HEK293 (cell line): Measurements from ENCODE around the gene PPY.
A peak's percentile ranks its signal among the peaks of the same experiment; 100 is the strongest.

Experiments
- FEZF1 ChIP-seq: fragments of 450-650 bp; formaldehyde crosslinking; IDR thresholded peaks from 2 replicates; pipeline ENCODE4 v1.5.1; 2016; ENCODE audit warnings: missing biosample characterization, missing genetic modification characterization
- GLIS2 ChIP-seq: fragments of 450-650 bp; formaldehyde crosslinking; IDR thresholded peaks from 2 replicates; pipeline ENCODE4 v1.5.1; 2016; ENCODE audit warnings: missing biosample characterization, missing genetic modification characterization
- KLF16 ChIP-seq: fragments of 450-650 bp; formaldehyde crosslinking; IDR thresholded peaks from 2 replicates; pipeline ENCODE4 v1.5.1; 2017; ENCODE audit warnings: missing biosample characterization, missing genetic modification characterization
- KLF9 ChIP-seq: fragments of 450-650 bp; formaldehyde crosslinking; IDR thresholded peaks from 2 replicates; pipeline ENCODE4 v1.5.1; 2016; ENCODE audit warnings: missing biosample characterization, missing genetic modification characterization, low read depth
- SP7 ChIP-seq: fragments of 450-650 bp; formaldehyde crosslinking; IDR thresholded peaks from 2 replicates; pipeline ENCODE4 v1.5.1; 2016; ENCODE audit warnings: missing biosample characterization, missing genetic modification characterization
- TCF7L2 ChIP-seq: IDR thresholded peaks from 2 replicates; pipeline ENCODE4 v1.6.1; 2011; ENCODE audit warnings: low read depth, mild to moderate bottlenecking, inconsistent platforms, low read length, moderate library complexity, borderline replicate concordance
- ZFHX2 ChIP-seq: fragments of 450-650 bp; formaldehyde crosslinking; conservative IDR thresholded peaks from 2 replicates; pipeline ENCODE4 v1.5.1; 2016; ENCODE audit warnings: missing biosample characterization, missing genetic modification characterization
- ZNF133 ChIP-seq: fragments of 450-650 bp; formaldehyde crosslinking; IDR thresholded peaks from 2 replicates; pipeline ENCODE4 v1.5.1; 2016; ENCODE audit warnings: missing biosample characterization, missing genetic modification characterization
- ZNF214 ChIP-seq: fragments of 450-650 bp; formaldehyde crosslinking; IDR thresholded peaks from 2 replicates; pipeline ENCODE4 v1.5.1; 2017; ENCODE audit warnings: missing biosample characterization, mild to moderate bottlenecking, missing genetic modification characterization, borderline replicate concordance
- ZNF23 ChIP-seq: fragments of 450-650 bp; formaldehyde crosslinking; IDR thresholded peaks from 2 replicates; pipeline ENCODE4 v1.5.1; 2016; ENCODE audit warnings: missing biosample characterization, missing genetic modification characterization, borderline replicate concordance
- ZNF311 ChIP-seq: fragments of 450-650 bp; formaldehyde crosslinking; IDR thresholded peaks from 2 replicates; pipeline ENCODE4 v1.5.1; 2017; ENCODE audit warnings: missing biosample characterization, missing genetic modification characterization, borderline replicate concordance
- ZNF335 ChIP-seq: fragments of 450-650 bp; formaldehyde crosslinking; conservative IDR thresholded peaks from 2 replicates; pipeline ENCODE4 v1.5.1; 2016; ENCODE audit warnings: missing biosample characterization, missing genetic modification characterization
- ZNF473 ChIP-seq: fragments of 450-650 bp; formaldehyde crosslinking; IDR thresholded peaks from 2 replicates; pipeline ENCODE4 v1.5.1; 2017; ENCODE audit warnings: missing biosample characterization, missing genetic modification characterization
- ZNF571 ChIP-seq: fragments of 450-650 bp; formaldehyde crosslinking; IDR thresholded peaks from 2 replicates; pipeline ENCODE4 v1.5.0; 2017; ENCODE audit warnings: missing biosample characterization, missing genetic modification characterization
- ZNF585B ChIP-seq: fragments of 450-650 bp; formaldehyde crosslinking; IDR thresholded peaks from 2 replicates; pipeline ENCODE4 v1.5.1; 2016; ENCODE audit warnings: missing biosample characterization, missing genetic modification characterization
- ZNF707 ChIP-seq: fragments of 450-650 bp; formaldehyde crosslinking; IDR thresholded peaks from 2 replicates; pipeline ENCODE4 v1.5.1; 2016; ENCODE audit warnings: missing biosample characterization, missing genetic modification characterization
- ZNF777 ChIP-seq: fragments of 450-650 bp; formaldehyde crosslinking; IDR thresholded peaks from 2 replicates; pipeline ENCODE4 v1.5.1; 2017; ENCODE audit warnings: missing biosample characterization, missing genetic modification characterization, borderline replicate concordance
- TF ChIP-seq, protein P1 (sequence below): fragments of 450-650 bp; formaldehyde crosslinking; IDR thresholded peaks from 2 replicates; pipeline ENCODE4 v1.5.1; 2016; ENCODE audit warnings: missing biosample characterization, missing genetic modification characterization, borderline replicate concordance
- TF ChIP-seq, protein P2 (sequence below): fragments of 450-650 bp; formaldehyde crosslinking; IDR thresholded peaks from 2 replicates; pipeline ENCODE4 v1.5.1; 2016; ENCODE audit warnings: missing biosample characterization, missing genetic modification characterization
- TF ChIP-seq, protein P3 (sequence below): fragments of 450-650 bp; formaldehyde crosslinking; IDR thresholded peaks from 2 replicates; pipeline ENCODE4 v1.5.1; 2016; ENCODE audit warnings: missing biosample characterization, missing genetic modification characterization
- TF ChIP-seq, protein P4 (sequence below): fragments of 450-650 bp; formaldehyde crosslinking; IDR thresholded peaks from 2 replicates; pipeline ENCODE4 v1.5.1; 2016; ENCODE audit warnings: missing biosample characterization, missing genetic modification characterization
- TF ChIP-seq, protein P5 (sequence below): fragments of 450-650 bp; formaldehyde crosslinking; IDR thresholded peaks from 2 replicates; pipeline ENCODE4 v1.5.1; 2017; ENCODE audit warnings: missing biosample characterization, missing genetic modification characterization

PPY gene

DNA sequence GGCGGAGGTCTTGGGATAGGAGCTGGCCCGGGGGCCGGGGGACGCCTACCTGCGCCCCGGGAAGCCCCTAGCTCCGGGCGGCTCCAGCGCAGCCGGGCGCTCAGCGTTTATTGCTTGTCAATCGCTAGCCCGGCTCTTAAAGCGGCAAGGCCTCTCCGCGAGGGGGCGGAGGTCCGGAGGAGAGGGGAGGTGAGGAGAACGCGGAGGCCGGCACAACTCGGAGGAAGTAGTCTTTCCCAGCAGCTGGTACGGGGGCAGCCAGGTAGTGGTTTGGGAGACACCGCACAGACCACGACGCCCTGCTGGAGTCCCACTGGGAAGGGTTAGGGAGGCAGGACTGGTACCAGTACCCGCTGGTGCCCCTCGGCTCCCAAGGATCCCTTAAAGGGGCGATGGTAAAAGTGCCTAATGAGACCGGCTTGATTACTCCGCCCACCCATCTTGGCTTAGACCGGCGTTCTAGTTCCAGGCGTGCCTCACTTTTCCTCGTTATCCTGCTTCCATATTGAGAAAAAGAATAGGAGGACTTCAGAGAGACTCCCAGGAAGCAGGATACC lies 34.8 kb downstream of the PPY start, which contains the start of gene MPP2 (continued):
- TF ChIP-seq ZNF311 (tag by site-specific recombination): no peak
- TF ChIP-seq ZNF473 (tag by site-specific recombination): no peak
- TF ChIP-seq ZFHX2 (tag by site-specific recombination): peak; percentile 90
- TF ChIP-seq KLF16 (tag by site-specific recombination): no peak; the same call in 1 of the 2 replicates
- peak; percentile 74 for TF ChIP-seq ZNF335 (tag by site-specific recombination)
- TF ChIP-seq ZNF214: no peak
- no peak for TF ChIP-seq FEZF1 (tag by site-specific recombination)
- no peak for TF ChIP-seq ZNF133 (tag by site-specific recombination)
- TF ChIP-seq, protein P1, sequence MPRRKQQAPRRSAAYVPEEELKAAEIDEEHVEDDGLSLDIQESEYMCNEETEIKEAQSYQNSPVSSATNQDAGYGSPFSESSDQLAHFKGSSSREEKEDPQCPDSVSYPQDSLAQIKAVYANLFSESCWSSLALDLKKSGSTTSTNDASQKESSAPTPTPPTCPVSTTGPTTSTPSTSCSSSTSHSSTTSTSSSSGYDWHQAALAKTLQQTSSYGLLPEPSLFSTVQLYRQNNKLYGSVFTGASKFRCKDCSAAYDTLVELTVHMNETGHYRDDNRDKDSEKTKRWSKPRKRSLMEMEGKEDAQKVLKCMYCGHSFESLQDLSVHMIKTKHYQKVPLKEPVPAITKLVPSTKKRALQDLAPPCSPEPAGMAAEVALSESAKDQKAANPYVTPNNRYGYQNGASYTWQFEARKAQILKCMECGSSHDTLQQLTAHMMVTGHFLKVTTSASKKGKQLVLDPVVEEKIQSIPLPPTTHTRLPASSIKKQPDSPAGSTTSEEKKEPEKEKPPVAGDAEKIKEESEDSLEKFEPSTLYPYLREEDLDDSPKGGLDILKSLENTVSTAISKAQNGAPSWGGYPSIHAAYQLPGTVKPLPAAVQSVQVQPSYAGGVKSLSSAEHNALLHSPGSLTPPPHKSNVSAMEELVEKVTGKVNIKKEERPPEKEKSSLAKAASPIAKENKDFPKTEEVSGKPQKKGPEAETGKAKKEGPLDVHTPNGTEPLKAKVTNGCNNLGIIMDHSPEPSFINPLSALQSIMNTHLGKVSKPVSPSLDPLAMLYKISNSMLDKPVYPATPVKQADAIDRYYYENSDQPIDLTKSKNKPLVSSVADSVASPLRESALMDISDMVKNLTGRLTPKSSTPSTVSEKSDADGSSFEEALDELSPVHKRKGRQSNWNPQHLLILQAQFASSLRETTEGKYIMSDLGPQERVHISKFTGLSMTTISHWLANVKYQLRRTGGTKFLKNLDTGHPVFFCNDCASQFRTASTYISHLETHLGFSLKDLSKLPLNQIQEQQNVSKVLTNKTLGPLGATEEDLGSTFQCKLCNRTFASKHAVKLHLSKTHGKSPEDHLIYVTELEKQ: no peak
- TF ChIP-seq, protein P2, sequence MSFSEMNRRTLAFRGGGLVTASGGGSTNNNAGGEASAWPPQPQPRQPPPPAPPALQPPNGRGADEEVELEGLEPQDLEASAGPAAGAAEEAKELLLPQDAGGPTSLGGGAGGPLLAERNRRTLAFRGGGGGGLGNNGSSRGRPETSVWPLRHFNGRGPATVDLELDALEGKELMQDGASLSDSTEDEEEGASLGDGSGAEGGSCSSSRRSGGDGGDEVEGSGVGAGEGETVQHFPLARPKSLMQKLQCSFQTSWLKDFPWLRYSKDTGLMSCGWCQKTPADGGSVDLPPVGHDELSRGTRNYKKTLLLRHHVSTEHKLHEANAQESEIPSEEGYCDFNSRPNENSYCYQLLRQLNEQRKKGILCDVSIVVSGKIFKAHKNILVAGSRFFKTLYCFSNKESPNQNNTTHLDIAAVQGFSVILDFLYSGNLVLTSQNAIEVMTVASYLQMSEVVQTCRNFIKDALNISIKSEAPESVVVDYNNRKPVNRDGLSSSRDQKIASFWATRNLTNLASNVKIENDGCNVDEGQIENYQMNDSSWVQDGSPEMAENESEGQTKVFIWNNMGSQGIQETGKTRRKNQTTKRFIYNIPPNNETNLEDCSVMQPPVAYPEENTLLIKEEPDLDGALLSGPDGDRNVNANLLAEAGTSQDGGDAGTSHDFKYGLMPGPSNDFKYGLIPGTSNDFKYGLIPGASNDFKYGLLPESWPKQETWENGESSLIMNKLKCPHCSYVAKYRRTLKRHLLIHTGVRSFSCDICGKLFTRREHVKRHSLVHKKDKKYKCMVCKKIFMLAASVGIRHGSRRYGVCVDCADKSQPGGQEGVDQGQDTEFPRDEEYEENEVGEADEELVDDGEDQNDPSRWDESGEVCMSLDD (tag by site-specific recombination): no peak; the same call in 1 of the 2 replicates
- no peak for TF ChIP-seq ZNF585B (tag by site-specific recombination)
- TF ChIP-seq, protein P3, sequence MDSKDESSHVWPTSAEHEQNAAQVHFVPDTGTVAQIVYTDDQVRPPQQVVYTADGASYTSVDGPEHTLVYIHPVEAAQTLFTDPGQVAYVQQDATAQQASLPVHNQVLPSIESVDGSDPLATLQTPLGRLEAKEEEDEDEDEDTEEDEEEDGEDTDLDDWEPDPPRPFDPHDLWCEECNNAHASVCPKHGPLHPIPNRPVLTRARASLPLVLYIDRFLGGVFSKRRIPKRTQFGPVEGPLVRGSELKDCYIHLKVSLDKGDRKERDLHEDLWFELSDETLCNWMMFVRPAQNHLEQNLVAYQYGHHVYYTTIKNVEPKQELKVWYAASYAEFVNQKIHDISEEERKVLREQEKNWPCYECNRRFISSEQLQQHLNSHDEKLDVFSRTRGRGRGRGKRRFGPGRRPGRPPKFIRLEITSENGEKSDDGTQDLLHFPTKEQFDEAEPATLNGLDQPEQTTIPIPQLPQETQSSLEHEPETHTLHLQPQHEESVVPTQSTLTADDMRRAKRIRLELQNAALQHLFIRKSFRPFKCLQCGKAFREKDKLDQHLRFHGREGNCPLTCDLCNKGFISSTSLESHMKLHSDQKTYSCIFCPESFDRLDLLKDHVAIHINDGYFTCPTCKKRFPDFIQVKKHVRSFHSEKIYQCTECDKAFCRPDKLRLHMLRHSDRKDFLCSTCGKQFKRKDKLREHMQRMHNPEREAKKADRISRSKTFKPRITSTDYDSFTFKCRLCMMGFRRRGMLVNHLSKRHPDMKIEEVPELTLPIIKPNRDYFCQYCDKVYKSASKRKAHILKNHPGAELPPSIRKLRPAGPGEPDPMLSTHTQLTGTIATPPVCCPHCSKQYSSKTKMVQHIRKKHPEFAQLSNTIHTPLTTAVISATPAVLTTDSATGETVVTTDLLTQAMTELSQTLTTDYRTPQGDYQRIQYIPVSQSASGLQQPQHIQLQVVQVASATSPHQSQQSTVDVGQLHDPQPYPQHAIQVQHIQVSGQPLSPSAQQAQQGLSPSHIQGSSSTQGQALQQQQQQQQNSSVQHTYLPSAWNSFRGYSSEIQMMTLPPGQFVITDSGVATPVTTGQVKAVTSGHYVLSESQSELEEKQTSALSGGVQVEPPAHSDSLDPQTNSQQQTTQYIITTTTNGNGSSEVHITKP: peak; percentile 94
- no peak for TF ChIP-seq ZNF707 (tag by site-specific recombination)
- TF ChIP-seq KLF9 (tag by site-specific recombination): peak; percentile 79
- no peak for TF ChIP-seq ZNF777 (tag by site-specific recombination)
- TF ChIP-seq, protein P4, sequence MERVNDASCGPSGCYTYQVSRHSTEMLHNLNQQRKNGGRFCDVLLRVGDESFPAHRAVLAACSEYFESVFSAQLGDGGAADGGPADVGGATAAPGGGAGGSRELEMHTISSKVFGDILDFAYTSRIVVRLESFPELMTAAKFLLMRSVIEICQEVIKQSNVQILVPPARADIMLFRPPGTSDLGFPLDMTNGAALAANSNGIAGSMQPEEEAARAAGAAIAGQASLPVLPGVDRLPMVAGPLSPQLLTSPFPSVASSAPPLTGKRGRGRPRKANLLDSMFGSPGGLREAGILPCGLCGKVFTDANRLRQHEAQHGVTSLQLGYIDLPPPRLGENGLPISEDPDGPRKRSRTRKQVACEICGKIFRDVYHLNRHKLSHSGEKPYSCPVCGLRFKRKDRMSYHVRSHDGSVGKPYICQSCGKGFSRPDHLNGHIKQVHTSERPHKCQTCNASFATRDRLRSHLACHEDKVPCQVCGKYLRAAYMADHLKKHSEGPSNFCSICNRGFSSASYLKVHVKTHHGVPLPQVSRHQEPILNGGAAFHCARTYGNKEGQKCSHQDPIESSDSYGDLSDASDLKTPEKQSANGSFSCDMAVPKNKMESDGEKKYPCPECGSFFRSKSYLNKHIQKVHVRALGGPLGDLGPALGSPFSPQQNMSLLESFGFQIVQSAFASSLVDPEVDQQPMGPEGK: peak; percentile 50; the same call in 1 of the 2 replicates
- peak; percentile 76 for TF ChIP-seq GLIS2 (tag by site-specific recombination)
- TF ChIP-seq TCF7L2: no peak
- TF ChIP-seq, protein P5, sequence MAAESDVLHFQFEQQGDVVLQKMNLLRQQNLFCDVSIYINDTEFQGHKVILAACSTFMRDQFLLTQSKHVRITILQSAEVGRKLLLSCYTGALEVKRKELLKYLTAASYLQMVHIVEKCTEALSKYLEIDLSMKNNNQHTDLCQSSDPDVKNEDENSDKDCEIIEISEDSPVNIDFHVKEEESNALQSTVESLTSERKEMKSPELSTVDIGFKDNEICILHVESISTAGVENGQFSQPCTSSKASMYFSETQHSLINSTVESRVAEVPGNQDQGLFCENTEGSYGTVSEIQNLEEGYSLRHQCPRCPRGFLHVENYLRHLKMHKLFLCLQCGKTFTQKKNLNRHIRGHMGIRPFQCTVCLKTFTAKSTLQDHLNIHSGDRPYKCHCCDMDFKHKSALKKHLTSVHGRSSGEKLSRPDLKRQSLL (tag by site-specific recombination): peak; percentile 97
- no peak for TF ChIP-seq ZNF571 (tag by site-specific recombination)
- peak; percentile 39; the same call in 1 of the 2 replicates for TF ChIP-seq SP7 (tag by site-specific recombination)
- TF ChIP-seq ZNF23 (tag by site-specific recombination): no peak
